Smooth muscle cell (in vitro differentiated cells): ENCODE measurements around the gene HSF2. TPM values are rescaled to one million over a fixed set of nuclear protein-coding genes. Genes with fewer than 3 reads are reported as not detected.

Experiments used
- DNase-seq: peaks from one replicate; lab custom pipeline; 2025; ENCODE audit not compliant: unreplicated experiment; lab: John Stamatoyannopoulos, UW
- H2AFZ ChIP-seq: fragments of 200-600 bp; sonication (generic); 2 replicates; pipeline ENCODE4 v1.6.0; 2016; ENCODE audit warnings: antibody characterized with exemption, low read depth, mild to moderate bottlenecking
- H3F3A ChIP-seq: fragments of 200-600 bp; sonication (generic); 2 replicates; pipeline ENCODE4 v1.6.0; 2017; ENCODE audit warnings: antibody characterized with exemption, low read depth
- H3K27ac ChIP-seq: fragments of 200-600 bp; sonication (generic); 2 replicates; pipeline ENCODE4 v1.5.1; 2016; ENCODE audit warnings: low read depth, mild to moderate bottlenecking
- H3K27me3 ChIP-seq: fragments of 200-600 bp; sonication (generic); 2 replicates; pipeline ENCODE4 v1.6.1; 2016; ENCODE audit warnings: low read depth, mild to moderate bottlenecking
- H3K36me3 ChIP-seq: fragments of 200-600 bp; sonication (generic); 2 replicates; pipeline ENCODE4 v1.5.1; 2016; ENCODE audit warnings: low read depth
- H3K4me1 ChIP-seq: fragments of 200-600 bp; sonication (generic); 2 replicates; pipeline ENCODE4 v1.5.1; 2016; ENCODE audit warnings: low read depth
- H3K4me2 ChIP-seq: fragments of 200-600 bp; sonication (generic); 2 replicates; pipeline ENCODE4 v1.6.0; 2016; ENCODE audit warnings: mild to moderate bottlenecking
- H3K4me3 ChIP-seq: fragments of 200-600 bp; sonication (generic); 2 replicates; pipeline ENCODE4 v1.5.1; 2016; ENCODE audit warnings: mild to moderate bottlenecking
- H3K79me2 ChIP-seq: fragments of 200-600 bp; sonication (generic); 2 replicates; pipeline ENCODE4 v1.6.0; 2016; ENCODE audit warnings: low read depth, mild to moderate bottlenecking
- H3K9ac ChIP-seq: fragments of 200-600 bp; sonication (generic); 2 replicates; pipeline ENCODE4 v1.6.0; 2016; ENCODE audit warnings: low read depth
- H3K9me3 ChIP-seq: fragments of 200-600 bp; sonication (generic); replicated peaks from 2 replicates; pipeline ENCODE4 v1.5.1; 2016; ENCODE audit warnings: low read depth
- H4K20me1 ChIP-seq: fragments of 200-600 bp; sonication (generic); 2 replicates; pipeline ENCODE4 v1.6.0; 2016; ENCODE audit warnings: low read depth
- WGBS: methylation state at CpG from one replicate; pipeline ENCODE4 v1.1.7; 2016; ENCODE audit warnings: low lambda C conversion rate; 5-methylcytosine and 5-hydroxymethylcytosine counted together
- polyA plus RNA-seq: library from polyadenylated mRNA; unstranded; fragments of >200 nt; fragmentation: Nextera tagmentation; extraction: Ambion mirVana; gene quantifications from 2 replicates; pipeline ENCODE4 v1.2.1, GENCODE V29; 2016
- total RNA-seq: library from RNA; depleted of rRNA; stranded (reverse); fragments of >200 nt; gene quantifications from 2 replicates; pipeline ENCODE4 v1.2.3, GENCODE V29; 2014
- TF ChIP-seq, protein P1 (sequence below): fragments of 200-600 bp; sonication (generic); IDR thresholded peaks from 2 replicates; pipeline ENCODE4 v1.5.1; 2017; ENCODE audit warnings: borderline replicate concordance, mild to moderate bottlenecking, antibody characterized with exemption; ENCODE audit not compliant: insufficient read depth, poor library complexity, severe bottlenecking

The HSF2 gene, protein sequence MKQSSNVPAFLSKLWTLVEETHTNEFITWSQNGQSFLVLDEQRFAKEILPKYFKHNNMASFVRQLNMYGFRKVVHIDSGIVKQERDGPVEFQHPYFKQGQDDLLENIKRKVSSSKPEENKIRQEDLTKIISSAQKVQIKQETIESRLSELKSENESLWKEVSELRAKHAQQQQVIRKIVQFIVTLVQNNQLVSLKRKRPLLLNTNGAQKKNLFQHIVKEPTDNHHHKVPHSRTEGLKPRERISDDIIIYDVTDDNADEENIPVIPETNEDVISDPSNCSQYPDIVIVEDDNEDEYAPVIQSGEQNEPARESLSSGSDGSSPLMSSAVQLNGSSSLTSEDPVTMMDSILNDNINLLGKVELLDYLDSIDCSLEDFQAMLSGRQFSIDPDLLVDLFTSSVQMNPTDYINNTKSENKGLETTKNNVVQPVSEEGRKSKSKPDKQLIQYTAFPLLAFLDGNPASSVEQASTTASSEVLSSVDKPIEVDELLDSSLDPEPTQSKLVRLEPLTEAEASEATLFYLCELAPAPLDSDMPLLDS
- 39.5 and 48.6 TPM in 2 replicates for total RNA-seq
- polyA plus RNA-seq: 12.1 and 12.2 TPM in 2 replicates

DNA sequence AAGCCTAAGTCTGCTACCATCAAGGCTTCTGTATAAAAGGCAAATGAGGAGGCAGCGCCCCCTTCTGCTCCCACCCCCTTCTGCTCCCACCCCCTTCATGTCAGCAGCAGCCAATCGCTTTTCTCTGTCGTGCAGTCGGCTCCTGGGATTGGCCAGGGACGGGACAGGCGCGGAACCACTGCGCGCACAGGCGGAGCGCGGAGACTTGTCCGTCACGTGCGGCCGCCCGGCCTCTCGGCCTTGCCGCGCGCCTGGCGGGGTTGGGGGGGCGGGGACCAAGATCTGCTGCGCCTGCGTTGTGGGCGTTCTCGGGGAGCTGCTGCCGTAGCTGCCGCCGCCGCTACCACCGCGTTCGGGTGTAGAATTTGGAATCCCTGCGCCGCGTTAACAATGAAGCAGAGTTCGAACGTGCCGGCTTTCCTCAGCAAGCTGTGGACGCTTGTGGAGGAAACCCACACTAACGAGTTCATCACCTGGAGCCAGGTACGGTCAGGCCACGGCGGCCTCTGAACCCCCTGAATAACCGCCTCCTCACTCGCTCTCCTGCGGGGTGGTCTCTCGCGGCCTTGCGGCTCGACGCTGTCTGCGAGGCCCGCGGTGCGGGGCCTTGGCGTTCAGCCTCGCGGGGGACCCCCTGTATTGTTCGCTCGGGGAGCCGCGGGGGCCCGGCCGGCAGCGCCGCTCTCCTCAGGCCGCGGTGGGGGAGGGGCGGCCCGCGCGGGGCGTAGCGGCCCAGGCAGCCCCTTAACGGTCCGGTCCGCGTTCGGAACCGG is at the start of gene HSF2:
TSS of gene HSF2 (plus strand) at position 305 of the 773 bp plus-strand sequence. CDS start at position 391, 86 bp downstream.
- peaks cover 49% of the 10 kb centered on the region for H3K79me2 ChIP-seq
- H2AFZ ChIP-seq: peak within 1 kb of the TSS; percentile 99
- no peaks in the 10 kb centered on the region for H3K9me3 ChIP-seq
- peak within 1 kb of the TSS; percentile 94 for H3K4me2 ChIP-seq
- H3K4me3 ChIP-seq: peak within 1 kb of the TSS; percentile 91
- H3K27me3 ChIP-seq: no peaks in the 10 kb centered on the region
- H4K20me1 ChIP-seq: peaks cover 42% of the 10 kb centered on the region
- H3K9ac ChIP-seq: peak within 1 kb of the TSS; percentile 95
- H3K27ac ChIP-seq: peak within 1 kb of the TSS; percentile 73
- under 1% methylated on average over 52 of the region's 82 CpGs for WGBS
- peaks cover 16% of the 10 kb centered on the region for H3K4me1 ChIP-seq
- DNase-seq: peak; percentile 88
- H3K36me3 ChIP-seq: no peaks in the 10 kb centered on the region
- TF ChIP-seq, protein P1, sequence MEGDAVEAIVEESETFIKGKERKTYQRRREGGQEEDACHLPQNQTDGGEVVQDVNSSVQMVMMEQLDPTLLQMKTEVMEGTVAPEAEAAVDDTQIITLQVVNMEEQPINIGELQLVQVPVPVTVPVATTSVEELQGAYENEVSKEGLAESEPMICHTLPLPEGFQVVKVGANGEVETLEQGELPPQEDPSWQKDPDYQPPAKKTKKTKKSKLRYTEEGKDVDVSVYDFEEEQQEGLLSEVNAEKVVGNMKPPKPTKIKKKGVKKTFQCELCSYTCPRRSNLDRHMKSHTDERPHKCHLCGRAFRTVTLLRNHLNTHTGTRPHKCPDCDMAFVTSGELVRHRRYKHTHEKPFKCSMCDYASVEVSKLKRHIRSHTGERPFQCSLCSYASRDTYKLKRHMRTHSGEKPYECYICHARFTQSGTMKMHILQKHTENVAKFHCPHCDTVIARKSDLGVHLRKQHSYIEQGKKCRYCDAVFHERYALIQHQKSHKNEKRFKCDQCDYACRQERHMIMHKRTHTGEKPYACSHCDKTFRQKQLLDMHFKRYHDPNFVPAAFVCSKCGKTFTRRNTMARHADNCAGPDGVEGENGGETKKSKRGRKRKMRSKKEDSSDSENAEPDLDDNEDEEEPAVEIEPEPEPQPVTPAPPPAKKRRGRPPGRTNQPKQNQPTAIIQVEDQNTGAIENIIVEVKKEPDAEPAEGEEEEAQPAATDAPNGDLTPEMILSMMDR: peak; percentile 22
- peaks cover 6% of the 10 kb centered on the region for H3F3A ChIP-seq

DNA sequence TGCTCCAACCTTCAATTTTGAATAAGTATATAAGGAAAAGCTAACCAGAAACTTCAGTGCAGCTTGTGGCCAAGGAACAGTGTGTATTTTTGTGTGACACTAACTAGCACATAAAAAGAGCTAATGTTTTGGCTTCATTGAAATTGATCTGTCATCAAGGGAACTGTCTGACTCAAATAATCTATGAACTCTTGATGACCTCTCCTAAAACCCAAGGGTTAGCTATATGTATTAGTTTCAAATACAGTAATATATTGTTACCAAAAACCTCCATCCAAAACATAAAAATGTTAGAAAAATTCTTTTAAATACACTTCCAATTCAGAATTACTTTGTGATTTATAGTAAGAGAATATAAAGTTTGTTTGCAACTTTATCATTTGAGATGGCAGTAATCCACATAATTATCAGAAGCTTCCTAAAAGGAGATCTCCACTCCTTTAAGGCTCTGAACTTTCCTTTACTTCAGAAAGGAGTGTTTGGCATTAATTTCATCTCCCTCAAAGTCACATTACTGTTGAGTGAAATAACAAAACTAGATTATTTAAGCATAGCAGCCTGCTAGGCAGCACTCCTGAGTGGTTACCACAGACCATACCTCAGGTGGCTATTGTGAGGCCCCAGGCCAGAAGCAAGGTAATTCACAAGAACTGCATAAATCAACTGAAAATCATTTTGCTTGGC is 46.3 kb upstream of the HSF2 start:
- H3K27ac ChIP-seq: no peak overlapping the region

DNA sequence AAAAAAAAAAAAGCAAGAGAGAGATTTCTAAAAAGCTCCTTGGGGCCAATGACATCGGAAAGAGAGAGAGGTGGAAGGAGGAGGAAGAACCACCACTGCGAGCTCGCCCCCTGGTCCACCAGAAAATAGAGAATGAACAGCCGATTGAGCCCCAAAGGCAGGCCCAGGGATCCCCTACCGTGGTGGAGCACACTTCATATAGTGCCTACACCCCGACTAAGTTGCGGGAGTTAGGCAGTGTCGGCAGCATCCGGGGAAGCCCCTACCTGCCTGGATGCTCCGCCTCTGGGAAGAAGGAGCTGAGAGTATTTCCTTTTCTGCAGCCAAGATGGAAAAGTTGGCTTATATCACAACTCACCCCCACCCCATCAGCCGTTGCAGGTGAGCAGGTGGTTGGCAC is 38.6 kb upstream of the HSF2 start:
- no peaks in the 10 kb centered on the region for H3K9me3 ChIP-seq
- no peaks in the 10 kb centered on the region for H3K36me3 ChIP-seq
- DNase-seq: no peak
- no peaks in the 10 kb centered on the region for H3F3A ChIP-seq
- no peak overlapping the region for H3K9ac ChIP-seq
- no peak overlapping the region for H3K4me2 ChIP-seq
- no peak overlapping the region for H3K27ac ChIP-seq
- TF ChIP-seq, protein P1: no peak
- H3K4me1 ChIP-seq: no peaks in the 10 kb centered on the region
- 84% methylated on average over 11 of the region's 11 CpGs for WGBS
- no peak overlapping the region for H2AFZ ChIP-seq
- no peak overlapping the region for H3K4me3 ChIP-seq
- peaks cover 7% of the 10 kb centered on the region for H3K27me3 ChIP-seq
- H4K20me1 ChIP-seq: no peaks in the 10 kb centered on the region
- H3K79me2 ChIP-seq: no peaks in the 10 kb centered on the region

More for the DNA sequence above, 46.3 kb upstream of the HSF2 start:
- no peak for DNase-seq
- Histone ChIP-seq H3K9ac (no peak overlapping the region), H2AFZ (no peak overlapping the region), H3K36me3 (no peaks in the 10 kb centered on the region), H4K20me1 (no peaks in the 10 kb centered on the region), H3K4me1 (no peaks in the 10 kb centered on the region), H3K9me3 (no peaks in the 10 kb centered on the region), H3K4me2 (no peak overlapping the region), H3K4me3 (no peak overlapping the region), H3F3A (no peaks in the 10 kb centered on the region), H3K27me3 (peaks cover 5% of the 10 kb centered on the region), H3K79me2 (no peaks in the 10 kb centered on the region)
- TF ChIP-seq, protein P1: no peak
